HEK293 (cell line): ENCODE data around the gene RASAL2.

Source experiments
- CTCF ChIA-PET: fragments of 350-600 bp; formaldehyde crosslinking; extraction: SDS; loops from one replicate; lab custom pipeline; 2021; ENCODE audit warnings: antibody characterized with exemption; lab: Yijun Ruan, JAX
- POLR2A ChIA-PET: fragments of 300-600 bp; formaldehyde crosslinking; extraction: SDS; loops from one replicate; lab custom pipeline; 2020; ENCODE audit warnings: antibody characterized with exemption, inconsistent platforms; lab: Yijun Ruan, JAX
- H3K27ac ChIP-seq: fragments of 200-500 bp; sonication (Bioruptor generic); 2 replicates; pipeline ENCODE4 v1.5.1; 2014; ENCODE audit warnings: low read depth, low read length, control low read depth, inconsistent platforms; ENCODE audit errors: extremely low read depth
- H3K36me3 ChIP-seq, 2 experiments: fragments of 200-500 bp in 1 of 2; sonication (Bioruptor generic) in 1 of 2; 1 replicate in 1 of 2; 2 replicates in 1 of 2; pipeline ENCODE4 v1.5.1; 2014 to 2017; ENCODE audit warnings: inconsistent platforms in 2 of 2, low read length in 2 of 2; ENCODE audit not compliant: control insufficient read depth in 2 of 2, insufficient read depth in 1 of 2
- H3K4me1 ChIP-seq: fragments of 200-500 bp; sonication (Bioruptor generic); 2 replicates; pipeline ENCODE4 v1.5.1; 2014; ENCODE audit warnings: mild to moderate bottlenecking, low read length, inconsistent platforms; ENCODE audit not compliant: control insufficient read depth, insufficient read depth
- H3K4me3 ChIP-seq: 2 replicates; pipeline ENCODE4 v1.5.1; 2011; ENCODE audit warnings: low read depth, mild to moderate bottlenecking, control low read depth, low read length, moderate library complexity
- H3K9me3 ChIP-seq: fragments of 200-500 bp; sonication (Bioruptor generic); 2 replicates; pipeline ENCODE4 v1.5.1; 2014; ENCODE audit warnings: low read depth, low read length, inconsistent platforms; ENCODE audit not compliant: control insufficient read depth, insufficient read depth
- BCL11A ChIP-seq: fragments of 450-650 bp; formaldehyde crosslinking; IDR thresholded peaks from 2 replicates; pipeline ENCODE4 v1.5.1; 2016; ENCODE audit warnings: low read depth, missing biosample characterization, missing genetic modification characterization
- KLF7 ChIP-seq: fragments of 450-650 bp; formaldehyde crosslinking; IDR thresholded peaks from 2 replicates; pipeline ENCODE4 v1.5.1; 2016; ENCODE audit warnings: missing biosample characterization, missing genetic modification characterization, borderline replicate concordance
- MYNN ChIP-seq: fragments of 450-650 bp; formaldehyde crosslinking; IDR thresholded peaks from 2 replicates; pipeline ENCODE4 v1.5.1; 2016; ENCODE audit warnings: missing biosample characterization, missing genetic modification characterization, borderline replicate concordance
- MZF1 ChIP-seq: fragments of 450-650 bp; formaldehyde crosslinking; IDR thresholded peaks from 2 replicates; pipeline ENCODE4 v1.5.1; 2017; ENCODE audit warnings: missing biosample characterization, missing genetic modification characterization, borderline replicate concordance
- SETDB1 ChIP-seq: IDR thresholded peaks from one replicate; pipeline ENCODE4 v1.6.1; 2017; ENCODE audit warnings: mild to moderate bottlenecking, low read length, moderate library complexity, mixed read lengths; ENCODE audit not compliant: insufficient read length
- ZNF10 ChIP-seq: fragments of 450-650 bp; formaldehyde crosslinking; IDR thresholded peaks from 2 replicates; pipeline ENCODE4 v1.5.1; 2017; ENCODE audit warnings: missing biosample characterization, missing genetic modification characterization
- ZNF138 ChIP-seq: fragments of 450-650 bp; formaldehyde crosslinking; IDR thresholded peaks from 2 replicates; pipeline ENCODE4 v1.5.1; 2016; ENCODE audit warnings: missing biosample characterization, missing genetic modification characterization, borderline replicate concordance
- ZNF146 ChIP-seq: fragments of 450-650 bp; formaldehyde crosslinking; IDR thresholded peaks from 2 replicates; pipeline ENCODE4 v1.5.1; 2016; ENCODE audit warnings: missing biosample characterization, missing genetic modification characterization
- ZNF239 ChIP-seq: fragments of 450-650 bp; formaldehyde crosslinking; IDR thresholded peaks from 2 replicates; pipeline ENCODE4 v1.5.1; 2016; ENCODE audit warnings: missing biosample characterization, missing genetic modification characterization
- ZNF266 ChIP-seq: fragments of 450-650 bp; formaldehyde crosslinking; IDR thresholded peaks from 2 replicates; pipeline ENCODE4 v1.5.1; 2016; ENCODE audit warnings: missing biosample characterization, missing genetic modification characterization, low read depth
- ZNF350 ChIP-seq: fragments of 450-650 bp; formaldehyde crosslinking; IDR thresholded peaks from 2 replicates; pipeline ENCODE4 v1.5.0; 2017; ENCODE audit warnings: missing biosample characterization, mild to moderate bottlenecking, missing genetic modification characterization
- ZNF394 ChIP-seq: fragments of 450-650 bp; formaldehyde crosslinking; IDR thresholded peaks from 2 replicates; pipeline ENCODE4 v1.5.1; 2016; ENCODE audit warnings: missing biosample characterization, missing genetic modification characterization, mild to moderate bottlenecking, moderate library complexity, borderline replicate concordance
- ZNF404 ChIP-seq: fragments of 450-650 bp; formaldehyde crosslinking; IDR thresholded peaks from 2 replicates; pipeline ENCODE4 v1.5.1; 2017; ENCODE audit warnings: missing biosample characterization, missing genetic modification characterization
- ZNF48 ChIP-seq: fragments of 450-650 bp; formaldehyde crosslinking; IDR thresholded peaks from 2 replicates; pipeline ENCODE4 v1.5.1; 2016; ENCODE audit warnings: missing biosample characterization, missing genetic modification characterization
- ZNF521 ChIP-seq: fragments of 450-650 bp; formaldehyde crosslinking; IDR thresholded peaks from 2 replicates; pipeline ENCODE4 v1.5.1; 2017; ENCODE audit warnings: missing biosample characterization, mild to moderate bottlenecking, missing genetic modification characterization
- ZNF529 ChIP-seq: fragments of 450-650 bp; formaldehyde crosslinking; IDR thresholded peaks from 2 replicates; pipeline ENCODE4 v1.5.1; 2017; ENCODE audit warnings: missing genetic modification characterization, missing biosample characterization; ENCODE audit not compliant: insufficient replicate concordance
- ZNF555 ChIP-seq: fragments of 450-650 bp; formaldehyde crosslinking; conservative IDR thresholded peaks from 2 replicates; pipeline ENCODE4 v1.5.1; 2017; ENCODE audit warnings: missing biosample characterization, mild to moderate bottlenecking, missing genetic modification characterization, inconsistent platforms
- ZNF621 ChIP-seq: fragments of 450-650 bp; formaldehyde crosslinking; IDR thresholded peaks from 2 replicates; pipeline ENCODE4 v1.5.1; 2017; ENCODE audit warnings: missing biosample characterization, missing genetic modification characterization
- ZNF777 ChIP-seq: fragments of 450-650 bp; formaldehyde crosslinking; IDR thresholded peaks from 2 replicates; pipeline ENCODE4 v1.5.1; 2017; ENCODE audit warnings: missing biosample characterization, missing genetic modification characterization, borderline replicate concordance
- ZNF785 ChIP-seq: fragments of 450-650 bp; formaldehyde crosslinking; IDR thresholded peaks from 2 replicates; pipeline ENCODE4 v1.5.1; 2016; ENCODE audit warnings: missing biosample characterization, missing genetic modification characterization
- ZSCAN30 ChIP-seq: fragments of 450-650 bp; IDR thresholded peaks from 2 replicates; pipeline ENCODE4 v1.5.1; 2018; ENCODE audit warnings: missing biosample characterization, mild to moderate bottlenecking, missing genetic modification characterization, moderate library complexity
- TF ChIP-seq, protein P1 (sequence below): fragments of 450-650 bp; formaldehyde crosslinking; IDR thresholded peaks from 2 replicates; pipeline ENCODE4 v1.5.1; 2016; ENCODE audit warnings: missing biosample characterization, missing genetic modification characterization
- TF ChIP-seq, protein P2 (sequence below): fragments of 450-650 bp; formaldehyde crosslinking; IDR thresholded peaks from 2 replicates; pipeline ENCODE4 v1.5.1; 2016; ENCODE audit warnings: missing biosample characterization, missing genetic modification characterization
- TF ChIP-seq, protein P3 (sequence below): fragments of 450-650 bp; formaldehyde crosslinking; IDR thresholded peaks from 2 replicates; pipeline ENCODE4 v1.5.1; 2016; ENCODE audit warnings: missing biosample characterization, missing genetic modification characterization

Gene RASAL2

DNA sequence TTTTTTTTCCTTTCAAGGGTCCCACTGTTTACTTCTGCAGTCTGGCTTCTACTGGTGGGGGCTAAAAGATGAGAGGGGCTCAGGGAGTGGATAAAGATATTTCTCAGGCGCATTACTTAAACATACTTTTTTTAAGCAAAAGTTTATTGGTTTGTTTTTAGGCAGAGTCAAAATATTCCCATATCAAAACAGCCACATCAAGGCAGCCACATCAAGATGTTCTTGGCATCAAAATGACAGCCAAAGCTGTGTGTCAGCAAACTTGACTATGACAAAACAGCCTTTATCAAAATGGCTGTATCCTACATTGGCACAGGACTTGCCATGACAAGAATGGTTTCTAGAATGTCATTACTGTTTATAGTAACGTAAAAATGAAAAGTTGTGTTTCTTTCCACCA is 22.1 kb upstream of the RASAL2 start (continued):
- TF ChIP-seq ZNF621 (tag by site-specific recombination), result no peak
- no peak for TF ChIP-seq ZNF10 (tag by site-specific recombination)
- TF ChIP-seq ZNF785 (tag by site-specific recombination), result no peak
- no peak for TF ChIP-seq ZNF239 (tag by site-specific recombination)

DNA sequence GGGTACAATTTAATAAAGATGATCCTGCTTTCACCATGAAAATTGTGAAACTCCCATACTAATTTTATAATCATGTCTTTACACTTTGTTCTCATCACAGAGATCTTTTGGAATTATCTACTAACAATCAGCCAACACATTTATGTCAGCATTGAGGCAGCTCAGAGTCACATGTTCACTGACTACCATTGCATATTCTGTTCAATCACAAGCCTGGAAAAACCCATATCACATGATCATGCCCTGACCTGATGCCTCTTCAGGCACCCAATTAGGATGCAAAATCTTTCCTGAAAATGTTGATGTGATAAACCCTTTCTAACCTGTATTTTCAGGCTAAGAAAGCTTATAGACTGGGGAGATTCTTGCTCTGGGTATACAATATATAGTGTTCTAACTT is 21.6 kb upstream of the RASAL2 start:
- Histone ChIP-seq H3K4me3 (no peak overlapping the region), H3K27ac (no peak overlapping the region), H3K36me3 (no peaks in the 10 kb centered on the region), H3K9me3 (no peaks in the 10 kb centered on the region), H3K4me1 (no peaks in the 10 kb centered on the region)
- POLR2A ChIA-PET, result no interaction called here
- TF ChIP-seq MZF1 (tag by site-specific recombination), result no peak
- TF ChIP-seq ZNF404 (tag by site-specific recombination), result no peak
- TF ChIP-seq ZNF266 (tag by site-specific recombination), result no peak
- TF ChIP-seq MYNN (tag by site-specific recombination), result no peak
- TF ChIP-seq ZNF521 (tag by site-specific recombination), result no peak
- TF ChIP-seq, protein P1, sequence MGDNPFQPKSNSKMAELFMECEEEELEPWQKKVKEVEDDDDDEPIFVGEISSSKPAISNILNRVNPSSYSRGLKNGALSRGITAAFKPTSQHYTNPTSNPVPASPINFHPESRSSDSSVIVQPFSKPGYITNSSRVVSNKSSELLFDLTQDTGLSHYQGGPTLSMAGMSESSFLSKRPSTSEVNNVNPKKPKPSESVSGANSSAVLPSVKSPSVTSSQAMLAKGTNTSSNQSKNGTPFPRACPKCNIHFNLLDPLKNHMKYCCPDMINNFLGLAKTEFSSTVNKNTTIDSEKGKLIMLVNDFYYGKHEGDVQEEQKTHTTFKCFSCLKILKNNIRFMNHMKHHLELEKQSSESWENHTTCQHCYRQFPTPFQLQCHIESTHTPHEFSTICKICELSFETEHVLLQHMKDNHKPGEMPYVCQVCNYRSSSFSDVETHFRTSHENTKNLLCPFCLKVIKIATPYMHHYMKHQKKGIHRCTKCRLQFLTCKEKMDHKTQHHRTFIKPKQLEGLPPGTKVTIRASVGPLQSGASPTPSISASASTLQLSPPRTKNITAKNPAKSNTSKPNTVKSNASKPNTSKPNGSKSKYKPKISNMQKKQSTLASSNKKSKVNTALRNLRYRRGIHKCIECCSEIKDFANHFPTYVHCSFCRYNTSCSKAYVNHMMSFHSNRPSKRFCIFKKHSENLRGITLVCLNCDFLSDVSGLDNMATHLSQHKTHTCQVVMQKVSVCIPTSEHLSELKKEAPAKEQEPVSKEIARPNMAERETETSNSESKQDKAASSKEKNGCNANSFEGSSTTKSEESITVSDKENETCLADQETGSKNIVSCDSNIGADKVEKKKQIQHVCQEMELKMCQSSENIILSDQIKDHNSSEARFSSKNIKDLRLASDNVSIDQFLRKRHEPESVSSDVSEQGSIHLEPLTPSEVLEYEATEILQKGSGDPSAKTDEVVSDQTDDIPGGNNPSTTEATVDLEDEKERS (tag by site-specific recombination), result no peak
- no peak for TF ChIP-seq ZNF350 (tag by site-specific recombination)
- TF ChIP-seq ZNF394, result no peak
- TF ChIP-seq ZNF555 (tag by site-specific recombination), result no peak
- no peak for TF ChIP-seq ZNF48 (tag by site-specific recombination)
- TF ChIP-seq, protein P2, sequence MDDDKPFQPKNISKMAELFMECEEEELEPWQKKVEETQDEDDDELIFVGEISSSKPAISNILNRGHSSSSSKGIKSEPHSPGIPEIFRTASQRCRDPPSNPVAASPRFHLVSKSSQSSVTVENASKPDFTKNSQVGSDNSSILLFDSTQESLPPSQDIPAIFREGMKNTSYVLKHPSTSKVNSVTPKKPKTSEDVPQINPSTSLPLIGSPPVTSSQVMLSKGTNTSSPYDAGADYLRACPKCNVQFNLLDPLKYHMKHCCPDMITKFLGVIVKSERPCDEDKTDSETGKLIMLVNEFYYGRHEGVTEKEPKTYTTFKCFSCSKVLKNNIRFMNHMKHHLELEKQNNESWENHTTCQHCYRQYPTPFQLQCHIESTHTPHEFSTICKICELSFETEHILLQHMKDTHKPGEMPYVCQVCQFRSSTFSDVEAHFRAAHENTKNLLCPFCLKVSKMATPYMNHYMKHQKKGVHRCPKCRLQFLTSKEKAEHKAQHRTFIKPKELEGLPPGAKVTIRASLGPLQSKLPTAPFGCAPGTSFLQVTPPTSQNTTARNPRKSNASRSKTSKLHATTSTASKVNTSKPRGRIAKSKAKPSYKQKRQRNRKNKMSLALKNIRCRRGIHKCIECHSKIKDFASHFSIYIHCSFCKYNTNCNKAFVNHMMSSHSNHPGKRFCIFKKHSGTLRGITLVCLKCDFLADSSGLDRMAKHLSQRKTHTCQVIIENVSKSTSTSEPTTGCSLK (tag by site-specific recombination), result no peak
- no peak for TF ChIP-seq KLF7 (tag by site-specific recombination)
- no peak for TF ChIP-seq SETDB1
- no peak for TF ChIP-seq ZNF138 (tag by site-specific recombination)
- TF ChIP-seq ZSCAN30 (tag by site-specific recombination), result no peak
- TF ChIP-seq ZNF777 (tag by site-specific recombination), result no peak
- no peak for TF ChIP-seq ZNF146 (tag by site-specific recombination)
- TF ChIP-seq, protein P3, sequence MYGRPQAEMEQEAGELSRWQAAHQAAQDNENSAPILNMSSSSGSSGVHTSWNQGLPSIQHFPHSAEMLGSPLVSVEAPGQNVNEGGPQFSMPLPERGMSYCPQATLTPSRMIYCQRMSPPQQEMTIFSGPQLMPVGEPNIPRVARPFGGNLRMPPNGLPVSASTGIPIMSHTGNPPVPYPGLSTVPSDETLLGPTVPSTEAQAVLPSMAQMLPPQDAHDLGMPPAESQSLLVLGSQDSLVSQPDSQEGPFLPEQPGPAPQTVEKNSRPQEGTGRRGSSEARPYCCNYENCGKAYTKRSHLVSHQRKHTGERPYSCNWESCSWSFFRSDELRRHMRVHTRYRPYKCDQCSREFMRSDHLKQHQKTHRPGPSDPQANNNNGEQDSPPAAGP (tag by site-specific recombination), result no peak
- no peak for TF ChIP-seq ZNF529
- TF ChIP-seq BCL11A (tag by site-specific recombination), result no peak
- CTCF ChIA-PET, result interaction anchor here (1.2 to 1.7 kb wide), 2 partner anchors 41 to 228 kb away, joined by 3 to 6 read pairs; no protein-coding TSS in a partner anchor
